Panc1 (cell line): ENCODE results near the gene MUC3A. TPM values are rescaled to one million over a fixed set of nuclear protein-coding genes. Genes with fewer than 3 reads are reported as not detected.
A peak's percentile ranks its signal among the peaks of the same experiment; 100 is the strongest.

ENCODE experiments used
- ATAC-seq: fragments of 200-7000 bp; cut with Tn5 transposase; 2 replicates; pipeline ENCODE4 v1.9.1; 2020; ENCODE audit warnings: mild to moderate bottlenecking, moderate library complexity
- BruUV-seq: library from RNA; stranded (reverse); fragments of 400-500 nt; replicated peaks from 2 replicates; lab custom pipeline; 2021; lab: Mats Ljungman, UMichigan
- CTCF ChIA-PET: fragments of 300-600 bp; sonication (Branson Sonifier 250); formaldehyde crosslinking; loops from one replicate; lab custom pipeline; 2022; ENCODE audit warnings: antibody characterized with exemption; lab: Charles Lee
- POLR2A ChIA-PET: fragments of 300-600 bp; sonication (Branson Sonifier 250); formaldehyde crosslinking; loops from one replicate; lab custom pipeline; 2022; ENCODE audit warnings: antibody characterized with exemption; lab: Charles Lee
- DNase-seq: peaks from one replicate; pipeline ENCODE4 v3.0.0-alpha.2; 2010; ENCODE audit warnings: low read depth, low spot score
- H3K27ac ChIP-seq: 2 replicates; pipeline ENCODE4 v1.5.1; 2011; ENCODE audit warnings: mild to moderate bottlenecking, low read length, inconsistent platforms
- H3K27me3 ChIP-seq: fragments of 200-500 bp; sonication (Bioruptor generic); 2 replicates; pipeline ENCODE4 v1.6.0; 2014; ENCODE audit warnings: low read length, inconsistent platforms; ENCODE audit not compliant: control insufficient read depth, insufficient read depth
- H3K36me3 ChIP-seq: fragments of 200-500 bp; sonication (Bioruptor generic); 2 replicates; pipeline ENCODE4 v1.5.1; 2014; ENCODE audit warnings: inconsistent platforms, mild to moderate bottlenecking, low read length, moderate library complexity; ENCODE audit not compliant: control insufficient read depth, insufficient read depth
- H3K4me1 ChIP-seq: 2 replicates; pipeline ENCODE4 v1.5.1; 2011; ENCODE audit warnings: inconsistent platforms, mild to moderate bottlenecking, low read length, moderate library complexity; ENCODE audit not compliant: control insufficient read depth, insufficient read depth
- H3K4me3 ChIP-seq, 2 experiments: 2 replicates each; pipeline ENCODE4 v1.5.1; 2011 to 2012; ENCODE audit warnings: low read depth in 2 of 2, low read length in 2 of 2, mild to moderate bottlenecking in 2 of 2, inconsistent platforms in 1 of 2, moderate library complexity in 1 of 2
- H3K9me3 ChIP-seq: fragments of 200-500 bp; sonication (Bioruptor generic); 2 replicates; pipeline ENCODE4 v1.5.1; 2014; ENCODE audit warnings: low read depth, mild to moderate bottlenecking, inconsistent platforms, low read length, moderate library complexity; ENCODE audit not compliant: control insufficient read depth, insufficient read depth
- CTCF ChIP-seq: fragments of 450-650 bp; IDR thresholded peaks from 2 replicates; pipeline ENCODE4 v1.5.1; 2017; ENCODE audit warnings: mild to moderate bottlenecking
- POLR2AphosphoS5 ChIP-seq: IDR thresholded peaks from 2 replicates; pipeline ENCODE4 v1.6.1; 2012; ENCODE audit warnings: mild to moderate bottlenecking, low read depth, low read length, moderate library complexity
- REST ChIP-seq, 2 experiments: IDR thresholded peaks; 2 replicates each; pipeline ENCODE4 v1.6.1; 2011 to 2012; ENCODE audit warnings: low read depth in 2 of 2, control low read depth in 1 of 2, low read length in 1 of 2, mild to moderate bottlenecking in 1 of 2, moderate library complexity in 1 of 2; ENCODE audit not compliant: insufficient read depth in 1 of 2
- SIN3A ChIP-seq: IDR thresholded peaks from 2 replicates; pipeline ENCODE4 v1.6.1; 2012; ENCODE audit warnings: low read depth, mild to moderate bottlenecking, low read length, moderate library complexity, borderline replicate concordance; ENCODE audit not compliant: insufficient read depth
- TCF7L2 ChIP-seq: IDR thresholded peaks from 2 replicates; pipeline ENCODE4 v1.6.1; 2011; ENCODE audit warnings: mild to moderate bottlenecking, low read depth, low read length, inconsistent platforms
- in situ Hi-C: cut with HindIII; loops from 2 replicates; pipeline ENCODE4 v1.10.0; 2016; ENCODE audit warnings: low sequenced_read_pairs, low pct_unique_long_range_greater_than_20kb
- intact Hi-C: fragments of 100-400 bp; cut with micrococcal nuclease; formaldehyde crosslinking; loops from one replicate; pipeline ENCODE4 v1.10.0; 2022; ENCODE audit not compliant: unreplicated experiment
- total RNA-seq: library from RNA; stranded (reverse); gene quantifications from one replicate; pipeline ENCODE4 v1.2.1, GENCODE V29; 2021; ENCODE audit not compliant: unreplicated experiment

Gene MUC3A
- total RNA-seq, 1 experiment from 2014 or later: 24.7 TPM

- BruUV-seq: no TSS peak
- Histone ChIP-seq H3K9me3 (no peaks in the 10 kb centered on the region), H3K27ac (no peak overlapping the region), H3K4me3 (no peak overlapping the region), H3K4me1 (no peaks in the 10 kb centered on the region), H3K27me3 (no peaks in the 10 kb centered on the region), H3K36me3 (no peaks in the 10 kb centered on the region)
- CTCF ChIA-PET: no interaction called here
- intact Hi-C loops: no loop called here
- in situ Hi-C loops: no loop called here
- POLR2A ChIA-PET: no interaction called here
- ATAC-seq (no peak), DNase-seq (no peak)
- TF ChIP-seq POLR2AphosphoS5 (no peak), CTCF (no peak), TCF7L2 (no peak), REST (IDR thresholded peaks at IDR 0.05; ENCODE audit: insufficient read depth in 1 of 2, low read depth in 2 of 2, low read length in 1 of 2) (no peak), SIN3A (no peak)
These were observed 2.7 kb downstream of the MUC3A start for GRCh38 chr7:100951888-100952560.

DNA sequence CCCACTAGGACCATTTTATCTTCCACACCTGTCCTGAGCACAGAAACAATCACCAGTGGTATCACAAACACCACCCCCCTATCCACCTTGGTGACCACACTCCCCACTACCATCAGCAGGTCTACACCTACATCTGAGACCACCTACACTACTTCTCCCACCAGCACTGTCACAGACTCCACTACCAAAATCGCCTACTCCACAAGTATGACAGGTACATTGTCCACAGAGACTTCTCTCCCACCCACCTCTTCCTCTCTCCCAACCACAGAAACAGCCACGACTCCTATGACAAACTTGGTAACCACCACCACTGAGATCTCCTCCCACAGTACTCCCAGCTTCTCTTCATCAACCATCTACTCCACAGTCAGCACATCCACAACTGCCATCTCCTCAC, 3.3 kb downstream of the MUC3A start:
- intact Hi-C loops (no loop called here), in situ Hi-C loops (no loop called here)
- H3K27ac ChIP-seq: no peak overlapping the region
- H3K27me3 ChIP-seq: no peaks in the 10 kb centered on the region
- no TSS peak for BruUV-seq
- no peak for DNase-seq
- CTCF ChIA-PET: no interaction called here
- H3K4me1 ChIP-seq: no peaks in the 10 kb centered on the region
- no peak overlapping the region for H3K4me3 ChIP-seq
- TF ChIP-seq TCF7L2 (no peak), SIN3A (no peak), POLR2AphosphoS5 (no peak)
- POLR2A ChIA-PET: no interaction called here
- H3K9me3 ChIP-seq: no peaks in the 10 kb centered on the region
- no peak for ATAC-seq
- no peaks in the 10 kb centered on the region for H3K36me3 ChIP-seq

DNA sequence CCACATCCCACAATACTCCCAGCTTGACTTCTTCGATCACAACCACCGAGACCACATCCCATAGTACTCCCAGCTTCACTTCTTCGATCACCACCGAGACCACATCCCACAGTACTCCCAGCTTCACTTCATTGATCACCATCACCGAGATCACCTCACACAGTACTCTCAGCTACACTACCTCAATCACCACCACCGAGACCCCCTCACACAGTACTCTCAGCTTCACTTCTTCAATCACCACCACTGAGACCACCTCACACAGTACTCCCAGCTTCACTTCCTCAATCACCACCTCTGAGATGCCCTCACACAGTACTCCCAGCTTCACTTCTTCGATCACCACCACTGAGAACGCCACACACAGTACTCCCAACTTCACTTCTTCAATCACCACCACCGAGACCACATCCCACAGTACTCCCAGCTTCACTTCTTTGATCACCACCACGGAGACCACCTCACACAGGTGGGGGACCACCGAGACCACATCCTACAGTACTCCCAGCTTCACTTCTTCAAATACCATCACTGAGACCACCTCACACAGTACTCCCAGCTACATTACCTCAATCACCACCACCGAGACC, 8.6 kb downstream of the MUC3A start:
- CTCF ChIA-PET: interaction anchor here (0.5 kb wide), 3 partner anchors 16 to 183 kb away, joined by 3 read pairs; no protein-coding TSS in a partner anchor
- Histone ChIP-seq H3K4me1 (no peaks in the 10 kb centered on the region), H3K36me3 (no peaks in the 10 kb centered on the region), H3K27ac (no peak overlapping the region), H3K4me3 (no peak overlapping the region), H3K27me3 (peaks cover 14% of the 10 kb centered on the region), H3K9me3 (no peaks in the 10 kb centered on the region)
- DNase-seq (peak; percentile 32), ATAC-seq (no peak)
- intact Hi-C loops (no loop called here), in situ Hi-C loops (no loop called here)
- POLR2A ChIA-PET: no interaction called here
- TF ChIP-seq TCF7L2: no peak
- no TSS peak for BruUV-seq
